NCI-H446 (cell line): ENCODE data around the gene CXCL17.
"Not testable (repeated sequence)": the region's sequence is repeated elsewhere in the genome, so short reads cannot be mapped to it uniquely, and the experiment has no call there.

Experiments
- DNase-seq, 2 experiments: peaks; one replicate each; lab custom pipeline; 2025; lab: John Stamatoyannopoulos, UW

CXCL17 gene, protein sequence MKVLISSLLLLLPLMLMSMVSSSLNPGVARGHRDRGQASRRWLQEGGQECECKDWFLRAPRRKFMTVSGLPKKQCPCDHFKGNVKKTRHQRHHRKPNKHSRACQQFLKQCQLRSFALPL

DNA sequence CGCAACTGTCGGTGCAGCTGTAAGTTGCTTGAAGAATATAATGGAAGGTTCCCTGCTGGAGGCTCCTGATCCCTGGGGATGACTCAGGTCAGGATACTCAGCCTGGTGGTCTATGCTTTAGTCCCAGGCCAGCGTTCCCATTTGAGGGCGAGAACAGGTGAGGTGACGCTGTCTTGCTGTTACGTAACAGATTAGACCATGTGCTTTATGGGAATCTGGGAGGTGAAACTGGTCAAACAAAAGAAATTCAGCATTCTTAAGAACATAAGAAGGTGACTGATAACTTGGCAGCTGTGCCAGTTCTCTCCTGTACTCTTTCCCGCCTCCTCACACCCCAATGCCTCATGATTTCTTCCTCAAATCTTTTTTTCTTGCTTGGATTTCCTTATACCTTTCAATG is at the start of gene CXCL17:
Gene CXCL17, minus strand, starts transcription at position 114 of the 400 bp plus-strand sequence. CDS start 114 bp downstream, outside the sequence.
- DNase-seq, result no peak

DNA sequence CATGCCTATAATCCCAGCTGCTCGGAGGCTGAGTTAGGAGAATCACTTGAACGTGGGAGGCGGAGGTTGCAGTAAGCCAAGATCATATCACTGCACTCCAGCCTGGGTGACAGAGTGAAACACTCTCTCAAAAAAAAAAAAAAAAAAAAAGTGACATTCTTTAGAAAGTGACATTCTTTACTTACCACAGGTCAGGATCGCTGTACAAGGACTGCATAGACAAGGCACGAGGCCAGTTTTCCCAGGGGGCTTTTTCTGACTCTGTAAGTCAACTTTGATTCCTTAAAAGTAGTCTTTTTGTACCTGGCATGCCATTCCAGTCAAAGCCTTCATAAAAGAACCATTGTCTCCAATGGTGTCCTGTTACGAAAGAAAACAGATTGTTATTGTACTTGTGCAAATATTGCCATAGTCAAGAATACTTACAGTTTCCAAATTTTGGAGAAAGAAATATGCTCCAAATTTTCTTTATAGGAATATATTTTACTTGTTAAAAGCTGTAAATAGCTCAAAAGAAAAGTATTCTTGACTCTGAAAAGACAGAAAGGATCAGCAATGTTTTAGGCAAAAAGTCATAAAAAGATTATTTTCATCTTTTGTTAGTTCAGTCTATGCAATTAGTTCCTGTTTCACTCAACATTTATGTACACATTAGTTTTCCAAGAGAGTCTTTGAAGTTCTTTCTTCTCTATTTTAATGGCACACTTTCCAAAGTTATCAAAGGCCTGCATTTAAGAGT is 46.2 kb upstream of the CXCL17 start:
- no peak for DNase-seq

- no peak for DNase-seq
Observed at GRCh38 chr19:42487798-42488178, 45.0 kb upstream of the CXCL17 start.

GRCh38 chr19:42487032-42487797 is 44.5 kb upstream of the CXCL17 start:
- no peak for DNase-seq

DNA sequence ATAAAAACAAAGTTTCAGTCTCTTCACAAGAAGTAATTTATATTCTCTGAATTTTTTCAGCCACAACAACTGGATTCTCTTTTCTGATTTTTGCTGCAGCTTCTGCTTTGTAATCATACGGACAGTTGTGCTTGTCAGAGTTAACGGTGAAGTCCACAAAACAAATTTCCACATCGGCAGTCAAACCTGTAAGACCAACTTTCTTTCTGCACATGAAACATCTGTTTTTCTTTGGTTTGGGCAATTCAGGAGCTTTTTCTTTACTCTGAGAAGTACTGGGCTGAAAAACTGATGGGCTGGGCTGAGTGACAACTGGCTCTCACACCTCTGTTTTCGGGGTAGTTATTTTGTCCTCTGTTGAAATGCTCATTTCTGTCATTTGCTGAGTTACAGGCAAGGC is 42.3 kb upstream of the CXCL17 start:
- DNase-seq, result not testable (repeated sequence)

DNA sequence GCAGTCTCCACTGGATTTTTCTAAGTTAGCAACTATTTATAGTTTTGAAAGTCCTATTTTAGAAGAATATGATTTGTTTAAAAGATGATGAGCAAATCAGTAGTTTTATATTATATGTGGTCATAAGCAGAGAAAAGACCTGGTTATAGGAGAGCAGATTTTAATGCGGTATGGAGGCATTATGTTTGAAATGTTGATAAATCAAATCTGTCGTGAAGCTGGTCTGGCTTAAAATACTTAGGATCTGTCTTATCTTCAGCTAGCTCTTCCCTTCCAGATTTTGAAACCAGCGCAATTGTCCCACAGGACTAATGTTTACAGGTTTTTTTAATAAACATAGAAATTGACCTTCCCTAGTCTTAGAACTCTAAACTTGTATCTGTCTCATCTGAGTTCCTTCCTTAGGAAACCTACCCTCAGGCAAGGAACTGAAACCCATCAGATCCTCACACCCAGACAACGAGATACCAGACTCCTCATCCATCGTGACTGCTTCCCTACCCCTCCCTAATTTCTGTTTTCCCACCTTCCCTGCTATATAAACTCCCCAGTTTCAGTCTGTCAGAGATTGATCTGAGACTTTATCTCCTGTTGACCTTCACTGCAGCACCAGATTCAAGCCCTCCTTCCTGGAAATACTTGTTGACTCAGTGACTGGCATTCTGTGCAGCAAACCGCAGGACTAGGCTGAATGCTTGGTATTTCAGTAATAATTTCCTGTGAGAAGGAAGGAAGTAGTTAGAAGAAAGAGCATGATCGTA is 37.8 kb upstream of the CXCL17 start:
- DNase-seq, result no peak

- no peak for DNase-seq
Observed at GRCh38 chr19:42479736-42480135, 37.0 kb upstream of the CXCL17 start.

DNA sequence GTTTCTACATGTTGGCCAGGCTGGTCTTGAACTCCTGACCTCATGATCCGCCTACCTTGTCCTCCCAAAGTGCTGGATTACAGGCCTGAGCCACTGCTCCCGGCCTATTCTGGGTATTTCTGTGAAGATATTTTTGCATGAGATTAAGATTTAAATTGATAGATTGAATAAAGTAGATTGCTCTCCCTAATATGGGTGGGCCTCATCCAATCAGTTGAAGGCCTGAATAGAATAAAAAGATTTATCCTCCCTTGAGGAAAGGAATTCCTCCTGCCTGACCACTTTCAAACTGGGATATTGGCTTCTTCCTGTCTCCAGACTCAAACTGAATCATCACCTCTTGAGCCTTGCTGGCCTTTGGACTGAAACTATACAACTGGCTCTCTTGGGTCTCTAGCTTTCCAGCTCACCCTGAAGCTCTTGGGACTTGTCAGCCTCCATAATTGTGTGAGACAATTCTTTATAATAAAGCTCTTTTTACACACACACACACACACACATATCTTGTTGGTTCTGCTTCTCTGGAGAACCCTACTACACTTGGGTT is 36.1 kb upstream of the CXCL17 start:
- DNase-seq, result no peak

DNA sequence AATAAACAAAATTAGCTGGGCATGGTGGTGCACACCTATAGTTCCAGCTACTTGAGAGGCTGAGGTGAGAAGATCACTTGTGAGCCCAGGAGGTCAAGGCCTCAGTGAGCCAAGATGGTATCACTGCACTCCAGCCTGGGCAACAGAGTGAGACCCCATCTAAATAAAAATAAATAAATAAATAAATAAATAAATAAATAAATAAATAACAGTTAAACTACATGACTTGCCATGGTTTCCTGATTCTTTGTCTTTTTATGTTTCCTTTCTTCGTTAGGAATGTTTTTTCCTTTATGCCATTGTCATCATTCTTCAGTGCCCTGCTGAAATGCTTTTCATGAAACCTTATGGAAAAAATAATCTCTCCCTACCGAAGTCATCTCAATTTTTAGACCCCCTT is 35.2 kb upstream of the CXCL17 start:
- no peak for DNase-seq

DNA sequence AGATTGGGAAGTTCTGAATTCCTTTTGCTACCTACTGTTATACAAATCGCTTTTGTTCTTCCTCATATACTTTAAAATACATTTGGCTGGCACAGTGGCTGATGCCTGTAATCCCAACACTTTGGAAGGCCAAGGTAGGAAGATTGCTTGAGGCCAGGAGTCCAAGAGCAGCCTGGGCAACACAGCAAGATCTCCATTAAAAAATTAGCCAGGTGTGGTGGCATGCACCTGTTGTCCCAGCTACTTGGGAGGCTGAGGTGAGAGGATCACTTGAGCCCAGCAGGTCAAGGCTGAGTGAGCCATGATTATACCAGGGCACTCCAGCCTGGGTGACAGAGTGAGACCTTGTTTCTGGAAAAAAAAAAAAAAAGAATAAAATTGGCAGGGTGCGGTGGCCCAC is 34.4 kb upstream of the CXCL17 start:
- no peak for DNase-seq

DNA sequence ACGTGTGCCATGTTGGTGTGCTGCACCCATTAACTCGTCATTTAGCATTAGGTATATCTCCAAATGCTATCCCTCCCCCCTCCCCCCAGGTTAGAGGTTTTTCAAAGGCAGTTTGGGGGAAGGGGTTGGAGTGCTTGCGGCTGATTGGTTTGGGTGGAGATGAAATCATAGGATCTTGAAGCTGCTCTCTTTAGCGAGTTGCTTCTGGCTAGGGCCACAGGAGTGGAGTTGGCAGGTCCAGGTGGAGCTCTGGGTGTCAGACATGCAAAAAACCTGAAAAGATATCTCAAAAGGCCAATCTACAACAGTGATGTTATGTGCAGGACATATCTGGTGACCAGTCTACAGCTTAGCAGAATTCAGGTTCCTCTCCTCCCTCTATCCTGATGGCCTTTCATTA is 32.6 kb upstream of the CXCL17 start:
- DNase-seq, result no peak

DNA sequence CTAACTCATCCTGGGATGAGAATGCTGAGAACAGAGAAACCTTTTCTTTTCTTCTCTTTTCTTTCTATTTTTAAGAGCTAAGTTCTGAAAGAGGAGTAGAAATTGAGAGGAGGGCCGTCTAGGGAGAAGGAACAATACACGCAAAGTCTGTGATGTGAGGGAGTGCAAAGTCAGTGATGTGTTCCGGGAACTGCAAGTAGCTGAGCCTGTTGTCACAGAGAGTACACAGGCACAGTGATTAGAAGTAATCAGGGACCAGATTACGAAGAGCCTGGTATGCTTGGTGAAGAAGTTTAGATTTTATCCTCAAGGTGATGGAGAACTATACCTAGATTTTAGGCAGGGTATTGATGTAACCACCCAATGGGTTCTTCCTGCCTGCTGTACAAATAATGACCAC is 32.0 kb upstream of the CXCL17 start:
- no peak for DNase-seq

GRCh38 chr19:42473686-42474085 is 30.9 kb upstream of the CXCL17 start:
- no peak for DNase-seq

- DNase-seq, result no peak
Observed at GRCh38 chr19:42472402-42473147, 29.8 kb upstream of the CXCL17 start.

DNA sequence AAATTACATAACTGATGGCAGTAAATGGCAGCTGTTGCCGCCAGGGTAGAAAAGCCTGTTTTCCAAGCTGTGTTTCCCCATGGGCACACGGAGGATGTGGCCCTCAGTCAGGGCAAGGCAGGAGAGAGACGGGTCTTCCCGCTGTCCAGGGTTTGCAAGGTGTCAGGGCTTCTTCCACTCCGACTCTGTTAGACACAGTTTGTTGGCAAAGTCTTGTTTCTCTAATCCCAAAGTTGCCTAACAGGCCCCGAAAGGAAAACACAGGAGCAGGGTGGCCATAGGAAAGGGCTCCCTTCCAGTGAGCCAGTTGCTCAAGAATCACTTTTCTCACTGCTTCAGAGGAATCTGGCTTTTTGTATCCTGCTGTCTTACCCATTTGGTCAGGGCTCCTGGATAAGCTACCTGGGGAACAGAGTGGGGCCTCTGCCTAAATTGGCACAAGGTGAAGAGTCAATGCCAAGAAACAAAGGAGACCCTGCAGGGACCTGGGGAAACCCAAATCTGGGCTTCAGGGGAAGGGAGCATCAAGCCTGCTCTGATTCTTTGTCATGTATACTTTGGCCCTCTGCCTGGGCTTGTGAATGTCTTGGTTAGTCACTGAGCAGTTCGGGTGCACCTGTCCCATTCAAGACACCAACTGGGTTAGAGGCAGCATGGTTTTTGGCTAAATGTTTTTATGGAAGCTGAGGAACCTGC is 29.0 kb upstream of the CXCL17 start:
- no peak for DNase-seq

- DNase-seq, result no peak
Observed at GRCh38 chr19:42469311-42470235, 26.8 kb upstream of the CXCL17 start.

DNA sequence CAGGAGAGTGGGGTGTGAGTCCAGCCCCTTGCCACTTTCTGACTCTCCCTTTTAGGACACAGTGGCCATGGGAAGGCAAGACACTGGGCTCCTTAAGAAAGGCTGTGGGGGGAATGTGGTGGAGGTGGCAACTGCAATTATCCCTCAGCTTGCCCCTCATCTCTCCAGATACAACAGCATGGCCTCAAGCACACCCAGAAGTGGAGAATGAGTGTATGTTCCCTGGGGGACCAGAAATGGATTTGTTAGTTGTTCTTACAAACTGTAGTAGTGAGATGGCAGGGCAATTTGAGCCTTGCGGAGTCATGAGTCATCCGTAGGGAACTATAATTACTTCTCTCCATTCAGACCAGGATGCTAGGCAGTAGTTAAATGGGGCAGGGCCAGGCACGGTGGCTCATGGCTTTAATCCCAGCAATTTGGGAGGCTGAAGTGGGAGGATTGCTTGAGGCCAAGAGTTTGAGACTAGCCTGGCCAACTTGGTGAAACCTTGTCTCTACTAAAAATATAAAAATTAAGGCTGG is 25.6 kb upstream of the CXCL17 start:
- peak in 1 of 2 experiments; percentile 10 for DNase-seq

DNA sequence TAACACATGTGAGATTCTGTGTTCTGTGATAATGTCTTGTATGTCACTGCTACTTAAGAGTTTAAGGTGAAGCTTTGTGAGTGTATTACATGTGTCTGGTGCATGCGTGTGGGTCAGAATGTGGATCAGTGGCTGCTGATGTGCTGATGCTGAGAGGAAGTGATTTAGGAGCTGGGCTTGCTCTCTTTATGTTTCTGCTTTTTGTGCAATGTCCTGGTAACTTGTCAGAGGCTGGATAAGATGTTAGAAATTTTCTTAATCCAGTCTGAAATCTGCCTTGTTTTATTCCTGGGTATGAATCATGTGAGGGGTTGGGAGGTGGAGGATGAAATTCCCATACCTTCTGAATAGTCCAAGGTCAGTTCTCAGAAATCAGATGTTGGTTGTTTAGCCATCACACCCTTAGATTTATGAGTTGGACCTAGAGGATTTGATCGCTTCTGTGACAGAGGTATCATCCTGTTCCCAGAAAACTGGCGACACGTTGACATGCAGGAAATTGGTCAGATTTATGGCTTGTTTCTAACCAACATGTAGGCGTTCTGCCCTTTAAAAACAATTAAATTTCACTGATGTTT is 24.5 kb upstream of the CXCL17 start:
- DNase-seq, result no peak

DNA sequence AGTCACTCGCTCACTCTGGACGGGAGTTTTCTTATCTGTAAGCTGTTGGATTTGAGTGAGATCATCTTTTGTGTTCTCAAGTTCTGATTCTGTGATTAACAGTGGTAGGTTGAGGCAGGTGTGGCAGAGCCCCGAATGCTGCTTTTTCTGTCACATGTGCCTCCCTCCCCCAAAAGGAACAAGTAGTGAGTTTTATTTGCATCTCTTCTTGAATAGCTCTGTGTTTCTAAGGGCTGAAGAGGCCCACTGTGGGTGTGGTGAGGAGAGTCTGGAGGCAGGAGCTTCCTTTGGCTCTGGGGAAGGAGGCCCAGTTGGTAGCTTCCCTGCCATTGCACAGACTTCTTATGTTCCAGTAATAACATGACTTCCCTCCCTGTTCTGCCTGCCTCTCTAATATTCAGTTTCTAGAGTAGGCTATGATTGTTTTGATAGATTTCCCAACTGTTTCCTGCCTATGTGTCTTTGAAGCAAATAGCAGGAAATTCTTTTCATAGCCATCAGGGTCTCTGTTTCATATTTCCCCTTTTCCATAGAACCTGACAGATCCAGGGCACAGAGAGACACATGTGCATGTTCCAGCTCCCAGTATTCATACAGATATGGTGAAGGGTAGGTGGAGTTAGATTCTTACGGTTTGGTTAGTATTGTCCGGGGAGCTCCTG is 23.9 kb upstream of the CXCL17 start:
- no peak for DNase-seq
